HG03565 (cell line): ENCODE measurements around the gene GDF15.

Experiments used
- ATAC-seq: cut with Tn5 transposase; IDR thresholded peaks from one replicate; pipeline ENCODE4 v1.9.1; 2021; ENCODE audit warnings: mild to moderate bottlenecking, moderate library complexity; ENCODE audit not compliant: unreplicated experiment

The GDF15 gene

DNA sequence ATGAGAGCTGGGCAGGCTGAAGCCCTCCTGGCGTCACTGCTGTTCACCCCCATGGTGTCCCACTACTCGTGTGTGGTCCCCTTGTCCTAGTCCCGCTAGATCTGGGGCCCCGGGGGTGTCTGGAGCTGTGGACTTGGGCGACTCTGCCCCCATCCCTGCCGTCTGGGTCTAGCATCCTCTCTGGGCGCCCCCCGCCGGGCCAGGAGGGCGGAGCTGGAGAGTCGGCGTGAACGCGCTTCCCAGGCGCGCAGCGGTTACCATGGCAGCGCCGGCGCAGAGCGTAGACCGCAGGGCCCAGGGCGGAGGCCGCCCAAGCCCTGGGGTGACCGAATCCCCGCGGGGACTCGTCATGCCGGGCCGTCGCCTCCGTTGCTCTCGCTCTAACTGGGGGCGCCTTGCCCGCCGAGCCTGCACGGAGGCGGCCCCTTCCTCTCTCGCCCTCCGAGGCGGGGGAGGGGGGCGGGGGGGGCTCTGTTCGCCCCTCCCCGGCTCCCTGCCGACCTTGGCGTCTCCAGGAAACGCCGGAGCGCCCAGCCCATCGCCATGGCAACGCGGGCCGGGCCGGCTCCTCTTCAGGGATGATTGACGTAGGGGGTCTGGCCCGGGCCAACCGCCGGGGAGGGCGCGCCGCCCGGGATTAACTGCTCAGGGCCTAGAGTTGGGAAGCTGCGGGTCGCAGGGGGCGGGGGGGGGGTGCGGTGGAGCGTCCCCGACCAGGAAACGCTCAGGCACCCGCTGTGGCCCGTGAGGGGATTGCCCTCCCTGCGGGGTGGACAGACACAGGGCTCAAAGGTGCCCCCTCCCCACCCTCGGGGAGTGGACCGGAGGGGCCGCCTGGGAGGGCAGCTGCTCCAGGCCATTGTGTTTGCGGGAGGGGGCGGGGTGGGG lies 43.1 kb downstream of the GDF15 start:
- peak; percentile 59 for ATAC-seq

DNA sequence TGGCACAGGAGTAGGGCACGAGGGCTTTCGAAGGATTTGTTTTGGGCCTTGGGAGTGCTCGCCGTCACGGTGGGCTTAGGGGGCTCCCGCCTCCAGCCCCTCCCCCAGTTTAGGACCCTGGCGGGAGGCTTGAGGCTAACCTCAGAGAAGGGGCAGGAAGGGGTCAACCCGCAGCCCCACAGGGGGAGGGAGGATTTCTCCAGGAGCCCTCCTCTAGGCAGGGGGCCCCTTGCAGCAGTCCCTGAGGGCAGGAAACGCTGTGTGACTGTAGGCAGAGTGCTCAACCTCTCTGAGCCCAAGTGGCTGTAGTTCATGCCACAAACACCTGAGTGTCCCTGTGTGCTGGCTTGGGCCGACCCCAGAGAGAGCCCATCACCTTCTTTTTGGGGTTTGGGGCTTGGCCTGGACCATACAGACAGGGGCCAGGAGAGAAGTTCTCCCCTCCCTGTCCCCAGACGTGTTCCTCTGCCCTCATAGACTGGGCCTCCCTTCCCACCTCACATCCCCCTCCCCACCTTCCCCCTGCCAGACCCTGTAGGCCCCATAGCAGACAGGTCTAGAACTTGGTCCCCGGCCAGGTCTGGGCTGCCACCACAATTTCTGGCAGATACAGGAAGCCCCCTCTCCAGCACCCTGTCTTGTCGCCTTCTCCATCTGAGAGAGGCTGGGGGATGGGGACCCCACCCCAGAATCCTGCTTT lies 43.9 kb downstream of the GDF15 start:
- no peak for ATAC-seq

DNA sequence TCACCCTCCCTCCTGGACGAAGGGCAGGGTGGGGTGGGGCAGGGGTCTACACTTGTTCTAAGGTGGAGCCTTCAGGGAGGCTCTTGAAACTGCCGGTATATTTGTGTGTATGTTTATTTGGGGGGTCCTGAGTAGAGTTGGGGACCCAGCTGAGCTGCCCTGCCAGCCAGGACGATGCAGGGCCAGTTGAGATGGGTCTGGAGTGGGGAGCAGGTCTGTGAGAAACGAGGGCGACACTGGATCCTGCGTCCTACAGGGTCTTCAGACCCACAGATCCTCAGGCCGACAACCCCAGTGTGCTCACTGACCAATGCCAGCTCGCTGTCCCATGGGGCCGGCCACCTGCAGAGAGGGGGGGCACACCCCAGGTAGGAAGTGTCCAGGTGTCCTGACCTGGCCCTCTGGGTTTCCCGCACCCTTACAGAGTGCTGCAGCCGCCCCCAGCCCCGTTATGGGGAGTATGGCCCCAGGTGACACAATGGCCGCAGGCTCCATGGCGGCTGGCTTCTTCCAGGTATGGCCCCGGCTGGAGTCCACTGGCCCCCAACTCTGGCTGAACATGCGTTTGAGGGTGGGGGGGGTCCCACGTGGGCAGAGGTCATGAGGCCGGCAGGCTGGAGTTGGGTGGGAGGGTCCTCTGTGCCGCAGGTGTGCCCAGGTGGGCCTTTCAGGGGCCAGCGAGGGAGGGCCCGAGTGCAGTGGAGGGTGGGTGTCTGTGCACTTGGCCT lies 44.6 kb downstream of the GDF15 start:
- no peak for ATAC-seq

- ATAC-seq: no peak
These were observed 45.6 kb downstream of the GDF15 start for GRCh38 chr19:18431351-18432197.

GRCh38 chr19:18432275-18433014 lies 46.5 kb downstream of the GDF15 start:
- ATAC-seq: no peak

GRCh38 chr19:18433015-18433691 lies 47.2 kb downstream of the GDF15 start:
- ATAC-seq: no peak

- no peak for ATAC-seq
These were observed 47.9 kb downstream of the GDF15 start for GRCh38 chr19:18433735-18434398.

- no peak for ATAC-seq
These were observed 48.6 kb downstream of the GDF15 start for GRCh38 chr19:18434411-18435175.

GRCh38 chr19:18435178-18435841 lies 49.4 kb downstream of the GDF15 start:
- no peak for ATAC-seq

GRCh38 chr19:18435842-18436670 lies 50.1 kb downstream of the GDF15 start:
- no peak for ATAC-seq

GRCh38 chr19:18436671-18437490 lies 50.9 kb downstream of the GDF15 start:
- ATAC-seq: no peak

DNA sequence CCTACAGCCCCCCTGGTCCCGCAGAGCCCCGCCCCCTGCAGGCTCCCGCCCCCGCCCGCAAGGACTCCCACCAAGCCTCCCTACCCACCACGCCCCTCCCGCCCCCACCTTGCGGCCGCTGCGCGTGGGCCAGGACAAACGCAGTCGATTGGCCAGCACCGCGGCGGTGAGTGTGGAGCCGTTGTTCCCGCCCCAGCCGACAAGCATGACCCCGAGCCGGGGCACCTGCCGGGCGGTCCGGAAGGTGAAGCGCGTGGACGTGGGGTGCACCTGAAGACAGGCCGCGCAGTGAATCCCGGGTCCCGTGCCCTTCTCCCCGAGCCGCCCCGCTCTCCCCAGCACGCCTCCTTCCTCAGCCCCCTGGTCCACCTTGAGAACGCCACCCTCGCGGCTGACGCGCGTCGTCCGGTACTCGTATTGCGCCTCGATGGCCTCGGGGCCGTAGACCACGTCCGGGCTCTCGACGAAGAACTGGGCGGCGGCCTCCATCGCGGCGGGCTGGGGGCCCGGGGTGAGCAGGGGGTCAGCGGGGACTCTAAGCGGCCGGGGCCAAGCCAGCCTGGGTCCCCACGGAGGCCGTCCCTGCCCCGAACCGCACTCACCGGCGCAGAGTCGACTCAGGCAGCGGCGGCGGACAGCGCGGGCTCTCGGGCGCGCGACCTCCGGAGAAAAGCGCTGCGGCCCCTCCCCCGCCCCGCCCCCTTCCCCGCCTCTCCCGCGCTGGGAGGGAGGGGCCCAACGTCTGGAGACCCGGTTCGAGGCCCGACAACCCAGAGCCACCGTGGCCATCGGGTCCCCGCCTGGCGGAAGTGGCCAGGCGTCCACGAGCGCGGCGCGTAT lies 51.8 kb downstream of the GDF15 start, which contains the start of gene ISYNA1:
Gene ISYNA1, minus strand, starts transcription at position 643 of the 840 bp plus-strand sequence. Its CDS starts 154 bp downstream, at position 489.
- no peak for ATAC-seq

DNA sequence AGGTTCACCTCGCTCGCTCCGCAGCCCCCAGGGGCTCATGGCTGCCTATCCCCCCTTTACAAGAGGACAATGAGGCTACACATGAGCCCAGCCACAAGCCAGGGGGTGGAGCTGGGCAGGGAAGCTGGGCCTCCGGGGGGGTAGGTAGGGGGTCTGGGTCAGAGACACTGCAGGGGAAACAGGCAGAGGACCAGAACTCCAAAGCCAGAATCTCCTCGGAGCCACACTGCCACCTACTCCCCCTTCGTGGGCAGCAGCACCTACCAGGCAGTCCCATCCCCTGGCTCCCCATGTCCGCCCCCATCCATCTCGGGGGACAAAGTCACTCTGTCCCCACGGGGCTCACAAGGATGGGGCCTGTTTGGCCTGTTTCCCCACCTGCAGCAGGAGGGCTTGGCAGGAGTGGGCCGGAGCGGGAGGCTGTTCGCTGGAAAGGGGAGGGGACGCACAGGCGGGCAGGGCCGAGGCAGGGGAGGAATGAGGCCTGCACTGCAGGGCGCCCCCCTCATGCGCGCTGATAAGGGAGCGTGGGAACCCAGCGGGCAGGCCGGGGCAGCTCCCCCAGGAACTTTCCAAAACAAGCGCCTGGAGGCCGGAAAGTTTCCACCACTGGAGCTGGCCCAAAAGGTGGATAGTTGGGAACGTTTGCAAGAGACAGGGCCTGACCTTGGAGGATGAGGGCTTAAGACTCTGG lies 52.5 kb downstream of the GDF15 start:
- no peak for ATAC-seq
